Caco-2 (cell line): Measurements from ENCODE around the gene OPN5. TPM values are rescaled to one million over a fixed set of nuclear protein-coding genes. Genes with fewer than 3 reads are reported as not detected.

Experiments used
- BruUV-seq: library from RNA; stranded (reverse); fragments of 400-500 nt; replicated peaks from 2 replicates; lab custom pipeline; 2021; lab: Mats Ljungman, UMichigan
- CTCF ChIA-PET: fragments of 300-600 bp; sonication (Branson Sonifier 250); formaldehyde crosslinking; loops from one replicate; lab custom pipeline; 2022; ENCODE audit warnings: antibody characterized with exemption; lab: Charles Lee
- POLR2A ChIA-PET: fragments of 300-600 bp; sonication (Branson Sonifier 250); formaldehyde crosslinking; loops from one replicate; lab custom pipeline; 2022; ENCODE audit warnings: antibody characterized with exemption; lab: Charles Lee
- DNase-seq, 2 experiments: peaks; one replicate each; pipeline versions ENCODE4 v3.0.0 to v3.0.0-alpha.2; 2020 to 2022
- H3K27me3 ChIP-seq: replicated peaks from 2 replicates; pipeline ENCODE4 v1.6.0; 2011; ENCODE audit warnings: low read length; ENCODE audit not compliant: control insufficient read depth, insufficient read depth
- H3K36me3 ChIP-seq: 2 replicates; pipeline ENCODE4 v1.5.1; 2011; ENCODE audit warnings: low read length; ENCODE audit not compliant: control insufficient read depth, insufficient read depth
- H3K4me1 ChIP-seq: fragments of 250-450 bp; sonication (Bioruptor Pico); 2 replicates; pipeline ENCODE4 v1.5.1; 2020; ENCODE audit warnings: mild to moderate bottlenecking
- H3K4me3 ChIP-seq: 2 replicates; pipeline ENCODE4 v1.5.1; 2011; ENCODE audit warnings: low read depth, mild to moderate bottlenecking, control low read depth, low read length
- H3K9me3 ChIP-seq: fragments of 250-450 bp; sonication (Bioruptor Pico); 2 replicates; pipeline ENCODE4 v1.5.1; 2020; ENCODE audit warnings: mild to moderate bottlenecking, moderate library complexity
- H3K27ac Mint-ChIP-seq: one replicate; pipeline ENCODE4 v1.8.0; 2022; ENCODE audit warnings: mixed read lengths; ENCODE audit not compliant: unreplicated experiment
- H3K27me3 Mint-ChIP-seq: one replicate; pipeline ENCODE4 v1.8.0; 2022; ENCODE audit warnings: mixed read lengths; ENCODE audit not compliant: insufficient read depth, unreplicated experiment
- H3K36me3 Mint-ChIP-seq: one replicate; pipeline ENCODE4 v1.8.0; 2022; ENCODE audit warnings: mild to moderate bottlenecking, mixed read lengths; ENCODE audit not compliant: insufficient read depth, unreplicated experiment
- H3K4me1 Mint-ChIP-seq: one replicate; pipeline ENCODE4 v1.8.0; 2022; ENCODE audit warnings: low read depth, mixed read lengths; ENCODE audit not compliant: unreplicated experiment
- H3K4me3 Mint-ChIP-seq: one replicate; pipeline ENCODE4 v1.8.0; 2022; ENCODE audit warnings: mild to moderate bottlenecking, moderate library complexity, mixed read lengths; ENCODE audit not compliant: unreplicated experiment
- H3K9me3 Mint-ChIP-seq: one replicate; pipeline ENCODE4 v1.8.0; 2022; ENCODE audit warnings: mixed read lengths; ENCODE audit not compliant: unreplicated experiment
- intact Hi-C: fragments of 100-400 bp; cut with micrococcal nuclease; formaldehyde crosslinking; loops from one replicate; pipeline ENCODE4 v1.10.0; 2022; ENCODE audit not compliant: unreplicated experiment
- total RNA-seq: library from RNA; stranded (reverse); gene quantifications from 2 replicates; pipeline ENCODE4 v1.2.3, GENCODE V29; 2022
- TF ChIP-seq, protein P1 (sequence below), 2 experiments: fragments of 200-600 bp in 1 of 2; IDR thresholded peaks; 1 replicate in 1 of 2; 2 replicates in 1 of 2; pipeline versions ENCODE4 v1.5.1 to v1.8.0; 2011 to 2022; ENCODE audit warnings: antibody characterized with exemption in 1 of 2, control low read depth in 1 of 2, inconsistent platforms in 1 of 2, low read depth in 1 of 2, low read length in 1 of 2, mild to moderate bottlenecking in 1 of 2, moderate library complexity in 1 of 2; ENCODE audit not compliant: insufficient read depth in 1 of 2, severe bottlenecking in 1 of 2, unreplicated experiment in 1 of 2

OPN5 gene
- total RNA-seq, 1 experiment from 2014 or later = not detected

DNA sequence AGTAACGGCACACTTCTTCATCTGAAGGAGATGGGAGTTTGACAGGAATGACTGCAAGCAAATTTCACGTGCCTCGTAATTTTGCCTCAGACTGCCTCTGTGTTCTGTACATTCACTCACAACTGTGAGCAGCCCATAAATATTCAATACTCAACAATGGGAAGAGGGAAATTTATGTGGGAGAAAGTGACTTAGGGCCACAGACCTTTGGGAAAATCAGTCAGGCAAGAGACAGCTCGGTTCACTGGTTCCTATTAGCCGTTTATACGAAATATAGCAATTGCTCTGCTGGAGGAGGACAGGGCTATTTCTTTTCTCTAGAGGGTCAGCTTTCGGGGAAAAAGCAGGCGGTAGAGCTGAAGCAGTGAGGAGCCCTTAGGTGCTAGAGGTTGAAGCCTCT, 28.0 kb downstream of the OPN5 start:
- H3K27ac Mint-ChIP-seq = no peak overlapping the region
- no peak for DNase-seq
- H3K9me3 Mint-ChIP-seq = no peaks in the 10 kb centered on the region
- H3K27me3 ChIP-seq = no peaks in the 10 kb centered on the region
- CTCF ChIA-PET = no interaction called here
- H3K36me3 Mint-ChIP-seq = no peaks in the 10 kb centered on the region
- H3K4me1 ChIP-seq = no peaks in the 10 kb centered on the region
- no peaks in the 10 kb centered on the region for H3K9me3 ChIP-seq
- H3K4me3 Mint-ChIP-seq = no peak overlapping the region
- TF ChIP-seq, protein P1, sequence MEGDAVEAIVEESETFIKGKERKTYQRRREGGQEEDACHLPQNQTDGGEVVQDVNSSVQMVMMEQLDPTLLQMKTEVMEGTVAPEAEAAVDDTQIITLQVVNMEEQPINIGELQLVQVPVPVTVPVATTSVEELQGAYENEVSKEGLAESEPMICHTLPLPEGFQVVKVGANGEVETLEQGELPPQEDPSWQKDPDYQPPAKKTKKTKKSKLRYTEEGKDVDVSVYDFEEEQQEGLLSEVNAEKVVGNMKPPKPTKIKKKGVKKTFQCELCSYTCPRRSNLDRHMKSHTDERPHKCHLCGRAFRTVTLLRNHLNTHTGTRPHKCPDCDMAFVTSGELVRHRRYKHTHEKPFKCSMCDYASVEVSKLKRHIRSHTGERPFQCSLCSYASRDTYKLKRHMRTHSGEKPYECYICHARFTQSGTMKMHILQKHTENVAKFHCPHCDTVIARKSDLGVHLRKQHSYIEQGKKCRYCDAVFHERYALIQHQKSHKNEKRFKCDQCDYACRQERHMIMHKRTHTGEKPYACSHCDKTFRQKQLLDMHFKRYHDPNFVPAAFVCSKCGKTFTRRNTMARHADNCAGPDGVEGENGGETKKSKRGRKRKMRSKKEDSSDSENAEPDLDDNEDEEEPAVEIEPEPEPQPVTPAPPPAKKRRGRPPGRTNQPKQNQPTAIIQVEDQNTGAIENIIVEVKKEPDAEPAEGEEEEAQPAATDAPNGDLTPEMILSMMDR (IDR thresholded peaks at IDR 0.05; ENCODE audit: insufficient read depth in 1 of 2, low read depth in 1 of 2, low read length in 1 of 2, severe bottlenecking in 1 of 2, unreplicated experiment in 1 of 2) = no peak
- no peak overlapping the region for H3K4me3 ChIP-seq
- BruUV-seq = no TSS peak
- H3K27me3 Mint-ChIP-seq = peaks cover 27% of the 10 kb centered on the region
- no peaks in the 10 kb centered on the region for H3K36me3 ChIP-seq
- POLR2A ChIA-PET = no interaction called here
- intact Hi-C loops = no loop called here
- no peaks in the 10 kb centered on the region for H3K4me1 Mint-ChIP-seq

GRCh38 chr6:47810885-47811284, 29.1 kb downstream of the OPN5 start:
- no peak overlapping the region for H3K27ac Mint-ChIP-seq
- TF ChIP-seq, protein P1 (IDR thresholded peaks at IDR 0.05; ENCODE audit: insufficient read depth in 1 of 2, low read depth in 1 of 2, low read length in 1 of 2, severe bottlenecking in 1 of 2, unreplicated experiment in 1 of 2) = no peak
- no peak overlapping the region for H3K4me3 Mint-ChIP-seq
- no peaks in the 10 kb centered on the region for H3K4me1 ChIP-seq
- no TSS peak for BruUV-seq
- no peaks in the 10 kb centered on the region for H3K9me3 ChIP-seq
- no peaks in the 10 kb centered on the region for H3K27me3 ChIP-seq
- ChIA-PET POLR2A (no interaction called here), CTCF (interaction anchor here (0.5 to 1.0 kb wide), 4 partner anchors 18 to 290 kb away, joined by 3 to 6 read pairs (median 4); no protein-coding TSS in a partner anchor)
- no peaks in the 10 kb centered on the region for H3K36me3 ChIP-seq
- H3K36me3 Mint-ChIP-seq = no peaks in the 10 kb centered on the region
- intact Hi-C loops = no loop called here
- no peak overlapping the region for H3K4me3 ChIP-seq
- no peaks in the 10 kb centered on the region for H3K9me3 Mint-ChIP-seq
- H3K4me1 Mint-ChIP-seq = no peaks in the 10 kb centered on the region
- DNase-seq = peak in 1 of 2 experiments; percentile 14
- H3K27me3 Mint-ChIP-seq = peaks cover 30% of the 10 kb centered on the region

DNA sequence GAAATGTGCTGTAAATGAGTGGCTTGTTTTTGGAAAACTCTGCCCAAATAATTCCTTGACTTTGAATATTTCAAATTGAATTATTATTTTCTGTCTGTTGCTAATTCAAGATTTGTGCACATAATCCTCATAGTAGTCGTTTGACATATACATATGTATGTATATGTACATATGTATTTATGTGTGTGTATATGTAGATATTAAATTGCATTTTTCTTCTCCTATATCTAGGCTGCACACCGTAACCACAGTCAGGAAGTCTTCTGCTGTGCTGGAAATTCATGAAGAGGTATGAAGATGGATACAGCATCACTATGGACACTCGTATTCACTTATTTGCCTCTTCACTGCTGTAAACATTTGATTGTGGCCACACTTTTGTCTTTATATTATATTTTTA, 29.6 kb downstream of the OPN5 start:
- no peak for DNase-seq
- Mint-ChIP-seq H3K4me3 (no peak overlapping the region), H3K36me3 (no peaks in the 10 kb centered on the region), H3K4me1 (no peaks in the 10 kb centered on the region), H3K27ac (no peak overlapping the region), H3K9me3 (no peaks in the 10 kb centered on the region), H3K27me3 (peaks cover 29% of the 10 kb centered on the region)
- no TSS peak for BruUV-seq
- CTCF ChIA-PET = interaction anchor here (0.5 to 1.0 kb wide), 2 partner anchors 23 to 291 kb away, joined by 3 to 6 read pairs; no protein-coding TSS in a partner anchor
- no peaks in the 10 kb centered on the region for H3K27me3 ChIP-seq
- H3K9me3 ChIP-seq = no peaks in the 10 kb centered on the region
- POLR2A ChIA-PET = no interaction called here
- TF ChIP-seq, protein P1 (IDR thresholded peaks at IDR 0.05; ENCODE audit: insufficient read depth in 1 of 2, low read depth in 1 of 2, low read length in 1 of 2, severe bottlenecking in 1 of 2, unreplicated experiment in 1 of 2) = no peak
- H3K4me3 ChIP-seq = no peak overlapping the region
- H3K4me1 ChIP-seq = no peaks in the 10 kb centered on the region
- intact Hi-C loops = no loop called here
- no peaks in the 10 kb centered on the region for H3K36me3 ChIP-seq
